Vagina (tissue), 2 donors: Measurements from ENCODE around the gene SPAG17.

ENCODE experiments used
- CTCF ChIP-seq, 3 experiments: fragments of 450-650 bp in 2 of 3; fragments of 200-600 bp in 1 of 3; sonication (generic) in 1 of 3; IDR thresholded peaks; one replicate each; pipeline ENCODE4 v1.5.1; 2017 to 2019; ENCODE audit warnings: antibody characterized with exemption in 3 of 3, mild to moderate bottlenecking in 2 of 3, moderate library complexity in 2 of 3
- POLR2A ChIP-seq, 2 donors: fragments of 450-650 bp; IDR thresholded peaks; one replicate each; pipeline ENCODE4 v1.6.1; 2017; ENCODE audit warnings: antibody characterized with exemption in 2 of 2, mild to moderate bottlenecking in 2 of 2, moderate library complexity in 2 of 2

GRCh38 chr1:118047650-118048224, 137.3 kb downstream of the SPAG17 start:
- TF ChIP-seq POLR2A (IDR thresholded peaks at IDR 0.05) = no peak
- no peak for TF ChIP-seq CTCF (IDR thresholded peaks at IDR 0.05)
